Neural progenitor cell (in vitro differentiated cells): ENCODE data around the gene ZNF280B.

Experiments used
- EZH2 ChIP-seq: fragments of 200-600 bp; sonication (generic); IDR thresholded peaks from 2 replicates; pipeline ENCODE4 v1.6.1; 2017; ENCODE audit warnings: antibody characterized with exemption, mild to moderate bottlenecking, moderate library complexity
- EZH2phosphoT487 ChIP-seq: fragments of 200-600 bp; sonication (generic); IDR thresholded peaks from 2 replicates; pipeline ENCODE4 v1.6.1; 2017; ENCODE audit warnings: antibody characterized with exemption
- TF ChIP-seq, protein P1 (sequence below): fragments of 200-600 bp; sonication (generic); IDR thresholded peaks from 2 replicates; pipeline ENCODE4 v1.5.1; 2017; ENCODE audit warnings: antibody characterized with exemption, mild to moderate bottlenecking

GRCh38 chr22:22485524-22485923, 23.0 kb downstream of the ZNF280B start:
- TF ChIP-seq, protein P1, sequence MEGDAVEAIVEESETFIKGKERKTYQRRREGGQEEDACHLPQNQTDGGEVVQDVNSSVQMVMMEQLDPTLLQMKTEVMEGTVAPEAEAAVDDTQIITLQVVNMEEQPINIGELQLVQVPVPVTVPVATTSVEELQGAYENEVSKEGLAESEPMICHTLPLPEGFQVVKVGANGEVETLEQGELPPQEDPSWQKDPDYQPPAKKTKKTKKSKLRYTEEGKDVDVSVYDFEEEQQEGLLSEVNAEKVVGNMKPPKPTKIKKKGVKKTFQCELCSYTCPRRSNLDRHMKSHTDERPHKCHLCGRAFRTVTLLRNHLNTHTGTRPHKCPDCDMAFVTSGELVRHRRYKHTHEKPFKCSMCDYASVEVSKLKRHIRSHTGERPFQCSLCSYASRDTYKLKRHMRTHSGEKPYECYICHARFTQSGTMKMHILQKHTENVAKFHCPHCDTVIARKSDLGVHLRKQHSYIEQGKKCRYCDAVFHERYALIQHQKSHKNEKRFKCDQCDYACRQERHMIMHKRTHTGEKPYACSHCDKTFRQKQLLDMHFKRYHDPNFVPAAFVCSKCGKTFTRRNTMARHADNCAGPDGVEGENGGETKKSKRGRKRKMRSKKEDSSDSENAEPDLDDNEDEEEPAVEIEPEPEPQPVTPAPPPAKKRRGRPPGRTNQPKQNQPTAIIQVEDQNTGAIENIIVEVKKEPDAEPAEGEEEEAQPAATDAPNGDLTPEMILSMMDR = no peak
- TF ChIP-seq EZH2 (no peak), EZH2phosphoT487 (no peak)
